ENCODE measurements around the gene SCARB1. TPM values are rescaled to one million over a fixed set of nuclear protein-coding genes. Genes with fewer than 3 reads are reported as not detected.

SCARB1 gene
- total and polyA plus RNA-seq, 8 donors: 23.5 to 36.5 (median 30.4) TPM

DNA sequence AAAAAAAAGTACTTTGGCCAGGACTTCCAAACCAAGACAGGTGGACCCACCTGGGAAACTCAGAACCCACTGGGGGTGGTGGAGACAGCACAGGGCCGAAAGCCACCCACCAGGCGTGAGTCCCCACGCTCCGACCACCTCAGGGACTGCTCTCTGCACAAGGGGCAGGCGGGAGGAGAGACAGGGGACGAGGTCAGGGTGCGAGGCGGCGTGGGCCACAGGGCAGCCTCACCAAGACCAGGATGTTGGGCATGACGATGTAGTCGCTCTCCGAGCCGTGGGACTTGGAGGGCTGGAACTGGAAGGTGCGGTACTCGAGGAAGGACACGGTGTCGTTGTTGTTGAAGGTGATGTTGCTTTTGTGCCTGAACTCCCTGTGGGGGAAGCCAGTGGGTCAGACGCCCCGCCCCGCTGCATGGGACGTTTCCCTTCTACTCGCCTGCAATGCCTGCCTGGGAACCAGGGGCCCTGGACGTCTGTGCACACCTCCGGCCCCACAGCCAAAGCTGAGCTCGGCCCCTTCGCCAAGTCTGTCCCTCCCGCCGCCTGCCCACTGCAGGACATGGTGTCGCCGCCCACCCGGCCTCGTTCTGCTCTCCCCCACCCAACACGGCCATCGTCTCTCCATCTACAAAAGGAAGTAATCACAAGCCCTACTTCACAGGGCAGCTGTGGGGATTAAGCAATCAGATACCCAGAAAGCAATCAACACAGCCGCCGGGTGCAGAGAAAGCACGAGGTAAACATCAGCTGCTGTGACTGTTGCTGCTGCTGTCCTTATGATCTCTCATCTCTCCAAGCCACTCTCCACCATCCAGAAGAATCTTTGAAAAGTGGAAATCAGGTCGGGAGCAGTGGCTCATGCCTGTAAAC lies 48.7 kb downstream of the SCARB1 start:
- ATAC-seq (peak; percentile 67), DNase-seq (peak in 2 of 4 donors; percentile 54 to 72)
- peaks cover 0 to 39% of the 10 kb centered on the region in 2 donors for H3K36me3 ChIP-seq

DNA sequence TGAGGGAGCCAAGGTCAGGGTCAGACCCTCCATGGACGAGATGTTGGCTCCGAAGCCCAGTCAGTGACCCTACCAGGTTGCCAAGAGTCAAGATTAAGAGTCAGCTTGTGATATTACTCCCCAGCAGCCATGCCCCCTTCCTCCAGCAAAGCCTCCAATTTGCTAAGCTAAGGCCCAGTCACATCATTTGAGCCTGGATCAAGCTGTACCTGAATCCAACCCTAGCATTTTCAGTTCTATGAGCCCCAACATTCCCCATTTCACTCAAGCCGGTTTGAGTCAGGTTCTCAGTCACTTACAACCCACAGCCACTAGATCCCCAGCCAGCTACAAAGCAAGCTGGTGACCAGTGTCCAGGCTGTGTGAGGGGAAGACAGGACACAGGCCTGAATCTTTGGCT lies 49.9 kb downstream of the SCARB1 start:
- Histone ChIP-seq H3K4me3 (no peak overlapping the region), H3K27me3 (no peaks in the 10 kb centered on the region), H3K36me3 (peaks cover 0 to 41% of the 10 kb centered on the region in 2 donors), H3K9me3 (no peaks in the 10 kb centered on the region), H3K4me1 (peaks cover 0 to 3% of the 10 kb centered on the region in 2 donors), H3K27ac (no peak overlapping the region)
- TF ChIP-seq, protein P1, sequence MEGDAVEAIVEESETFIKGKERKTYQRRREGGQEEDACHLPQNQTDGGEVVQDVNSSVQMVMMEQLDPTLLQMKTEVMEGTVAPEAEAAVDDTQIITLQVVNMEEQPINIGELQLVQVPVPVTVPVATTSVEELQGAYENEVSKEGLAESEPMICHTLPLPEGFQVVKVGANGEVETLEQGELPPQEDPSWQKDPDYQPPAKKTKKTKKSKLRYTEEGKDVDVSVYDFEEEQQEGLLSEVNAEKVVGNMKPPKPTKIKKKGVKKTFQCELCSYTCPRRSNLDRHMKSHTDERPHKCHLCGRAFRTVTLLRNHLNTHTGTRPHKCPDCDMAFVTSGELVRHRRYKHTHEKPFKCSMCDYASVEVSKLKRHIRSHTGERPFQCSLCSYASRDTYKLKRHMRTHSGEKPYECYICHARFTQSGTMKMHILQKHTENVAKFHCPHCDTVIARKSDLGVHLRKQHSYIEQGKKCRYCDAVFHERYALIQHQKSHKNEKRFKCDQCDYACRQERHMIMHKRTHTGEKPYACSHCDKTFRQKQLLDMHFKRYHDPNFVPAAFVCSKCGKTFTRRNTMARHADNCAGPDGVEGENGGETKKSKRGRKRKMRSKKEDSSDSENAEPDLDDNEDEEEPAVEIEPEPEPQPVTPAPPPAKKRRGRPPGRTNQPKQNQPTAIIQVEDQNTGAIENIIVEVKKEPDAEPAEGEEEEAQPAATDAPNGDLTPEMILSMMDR (IDR thresholded peaks at IDR 0.05): no peak
- peak in 1 of 4 donors; percentile 10 for DNase-seq
- intact Hi-C loops (cut with DNase I): no loop called here
- no peak for ATAC-seq

More for the DNA sequence above, 48.7 kb downstream of the SCARB1 start:
- TF ChIP-seq, protein P1 (IDR thresholded peaks at IDR 0.05): no peak
- Histone ChIP-seq H3K27me3 (no peaks in the 10 kb centered on the region), H3K9me3 (no peaks in the 10 kb centered on the region), H3K4me3 (no peak overlapping the region), H3K4me1 (peaks cover 0 to 3% of the 10 kb centered on the region in 2 donors), H3K27ac (no peak overlapping the region)
- intact Hi-C loops (cut with DNase I): no loop called here

DNA sequence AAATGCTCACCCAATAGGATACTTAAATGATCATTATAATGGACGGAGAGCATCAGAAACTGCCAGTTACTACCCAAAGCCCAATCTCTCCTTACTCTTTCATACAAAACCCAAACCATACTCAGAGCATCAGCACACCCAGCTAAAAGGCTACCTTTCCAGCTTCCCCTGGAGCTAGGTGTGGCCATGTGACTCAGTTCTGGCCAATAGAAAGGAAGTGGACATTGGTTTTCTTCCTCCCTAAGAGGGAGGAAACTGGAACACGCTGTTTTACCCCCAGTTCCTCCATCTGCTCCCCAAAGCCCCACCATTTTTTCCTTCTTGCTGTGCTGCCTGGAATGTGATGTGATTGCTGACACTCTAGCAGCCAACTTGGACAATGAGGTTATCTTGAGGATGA lies 50.7 kb downstream of the SCARB1 start:
- ATAC-seq: no peak
- no peak for DNase-seq
- no peaks in the 10 kb centered on the region for H3K27me3 ChIP-seq
- H3K4me1 ChIP-seq: peaks cover 0 to 3% of the 10 kb centered on the region in 2 donors
- TF ChIP-seq, protein P1 (IDR thresholded peaks at IDR 0.05): no peak
- intact Hi-C loops (cut with DNase I): no loop called here
- peaks cover 0 to 41% of the 10 kb centered on the region in 2 donors for H3K36me3 ChIP-seq
- H3K4me3 ChIP-seq: no peak overlapping the region
- no peak overlapping the region for H3K27ac ChIP-seq
- no peaks in the 10 kb centered on the region for H3K9me3 ChIP-seq

DNA sequence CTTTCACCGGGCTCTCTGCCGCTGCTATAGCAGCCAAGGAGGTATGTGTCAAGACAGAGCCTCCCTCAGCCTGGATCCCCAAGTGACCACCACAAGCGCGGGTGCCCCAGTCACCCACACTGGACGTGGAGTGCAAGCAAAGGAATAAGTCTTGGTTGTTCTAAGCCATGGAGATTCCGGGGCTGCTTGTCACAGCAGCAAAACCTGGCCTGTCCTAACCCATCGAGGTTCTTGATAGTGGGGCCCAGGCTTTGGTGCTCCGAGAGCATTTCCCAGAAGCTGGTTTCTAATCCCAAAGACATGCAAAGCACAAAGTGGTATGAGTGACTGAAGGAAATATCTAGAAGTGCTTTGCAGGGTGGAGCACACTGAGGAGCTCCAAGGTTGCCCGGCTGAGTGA lies 51.3 kb downstream of the SCARB1 start:
- no peak overlapping the region for H3K4me3 ChIP-seq
- DNase-seq (no peak), ATAC-seq (no peak)
- H3K4me1 ChIP-seq: peaks cover 0 to 3% of the 10 kb centered on the region in 2 donors
- peaks cover 0 to 41% of the 10 kb centered on the region in 2 donors for H3K36me3 ChIP-seq
- no peak overlapping the region for H3K27ac ChIP-seq
- intact Hi-C loops (cut with DNase I): no loop called here
- H3K9me3 ChIP-seq: no peaks in the 10 kb centered on the region
- TF ChIP-seq, protein P1 (IDR thresholded peaks at IDR 0.05): no peak
- no peaks in the 10 kb centered on the region for H3K27me3 ChIP-seq

DNA sequence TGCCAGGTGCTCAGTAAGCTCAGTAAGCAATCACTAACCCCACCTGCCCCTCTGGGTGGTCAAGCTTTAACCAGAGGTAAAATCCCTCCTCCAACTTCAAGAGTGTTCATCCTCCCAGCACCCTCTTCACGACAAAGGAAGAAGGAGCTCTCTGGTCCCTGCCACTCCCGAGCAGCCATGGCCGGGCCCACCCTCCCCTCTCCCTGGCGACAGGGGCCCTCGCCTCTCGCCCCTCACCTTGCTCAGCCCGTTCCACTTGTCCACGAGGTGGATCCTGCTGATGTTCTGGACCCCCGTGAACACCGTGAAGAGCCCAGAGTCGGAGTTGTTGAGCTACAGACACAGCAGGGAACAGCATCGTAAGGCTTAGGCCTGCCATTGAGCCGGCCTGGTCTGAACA lies 52.0 kb downstream of the SCARB1 start:
- TF ChIP-seq, protein P1 (IDR thresholded peaks at IDR 0.05): no peak
- peaks cover 0 to 41% of the 10 kb centered on the region in 2 donors for H3K36me3 ChIP-seq
- H3K27ac ChIP-seq: no peak overlapping the region
- peaks cover 0 to 3% of the 10 kb centered on the region in 2 donors for H3K4me1 ChIP-seq
- DNase-seq: no peak
- no peaks in the 10 kb centered on the region for H3K9me3 ChIP-seq
- intact Hi-C loops (cut with DNase I): no loop called here
- no peak for ATAC-seq
- no peaks in the 10 kb centered on the region for H3K27me3 ChIP-seq
- no peak overlapping the region for H3K4me3 ChIP-seq

Measured in left lung (tissue), 10 donors.